ENCODE measurements around the gene ZFYVE27. TPM values are rescaled to one million over a fixed set of nuclear protein-coding genes. Genes with fewer than 3 reads are reported as not detected.
A peak's percentile ranks its signal among the peaks of the same experiment; 100 is the strongest.

The ZFYVE27 gene
- total and polyA plus RNA-seq, 8 donors = 4.3 to 77.1 (median 15.5) TPM

DNA sequence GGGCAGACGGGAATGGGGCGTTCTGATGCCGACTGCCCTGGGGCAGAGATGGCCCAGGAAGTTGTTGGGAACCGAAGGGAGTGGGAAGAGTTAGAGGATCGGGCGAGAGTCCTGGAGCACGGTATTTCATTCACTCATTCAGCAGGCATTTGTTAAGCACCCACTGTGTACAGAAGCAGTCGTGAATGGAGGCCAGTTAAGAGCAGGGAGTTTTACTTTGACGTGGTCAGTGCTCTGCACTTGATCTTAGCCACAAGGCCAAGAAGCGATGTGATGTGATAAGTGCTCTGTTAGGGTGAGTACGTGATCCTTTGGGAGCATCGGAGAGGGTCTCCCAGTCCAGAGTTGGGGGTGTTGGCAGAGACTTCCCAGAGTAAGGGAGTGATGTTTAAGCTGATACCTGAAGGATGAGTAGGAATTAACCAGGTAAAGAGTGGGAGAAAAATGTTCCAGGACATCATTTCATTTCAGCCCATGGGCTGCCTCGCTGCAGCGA lies 890 bp downstream of the ZFYVE27 start:
- H3K27me3 ChIP-seq = no peaks in the 10 kb centered on the region
- no peak for TF ChIP-seq POLR2AphosphoS5 (IDR thresholded peaks at IDR 0.05)
- TF ChIP-seq, protein P1, sequence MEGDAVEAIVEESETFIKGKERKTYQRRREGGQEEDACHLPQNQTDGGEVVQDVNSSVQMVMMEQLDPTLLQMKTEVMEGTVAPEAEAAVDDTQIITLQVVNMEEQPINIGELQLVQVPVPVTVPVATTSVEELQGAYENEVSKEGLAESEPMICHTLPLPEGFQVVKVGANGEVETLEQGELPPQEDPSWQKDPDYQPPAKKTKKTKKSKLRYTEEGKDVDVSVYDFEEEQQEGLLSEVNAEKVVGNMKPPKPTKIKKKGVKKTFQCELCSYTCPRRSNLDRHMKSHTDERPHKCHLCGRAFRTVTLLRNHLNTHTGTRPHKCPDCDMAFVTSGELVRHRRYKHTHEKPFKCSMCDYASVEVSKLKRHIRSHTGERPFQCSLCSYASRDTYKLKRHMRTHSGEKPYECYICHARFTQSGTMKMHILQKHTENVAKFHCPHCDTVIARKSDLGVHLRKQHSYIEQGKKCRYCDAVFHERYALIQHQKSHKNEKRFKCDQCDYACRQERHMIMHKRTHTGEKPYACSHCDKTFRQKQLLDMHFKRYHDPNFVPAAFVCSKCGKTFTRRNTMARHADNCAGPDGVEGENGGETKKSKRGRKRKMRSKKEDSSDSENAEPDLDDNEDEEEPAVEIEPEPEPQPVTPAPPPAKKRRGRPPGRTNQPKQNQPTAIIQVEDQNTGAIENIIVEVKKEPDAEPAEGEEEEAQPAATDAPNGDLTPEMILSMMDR (IDR thresholded peaks at IDR 0.05) = no peak
- no peak for TF ChIP-seq POLR2A (IDR thresholded peaks at IDR 0.05)
- no peak for TF ChIP-seq EP300 (IDR thresholded peaks at IDR 0.05)
- peaks cover 18 to 45% (median 39%) of the 10 kb centered on the region in 4 donors for H3K36me3 ChIP-seq
- peak overlapping the region; percentile 61 to 87 (median 76) for H3K4me3 ChIP-seq
- intact Hi-C loops (cut with DNase I; ENCODE audit: low total_unique reads) = no loop called here
- peaks cover 11 to 52% (median 18%) of the 10 kb centered on the region in 4 donors for H3K4me1 ChIP-seq
- no peaks in the 10 kb centered on the region for H3K9me3 ChIP-seq
- peak overlapping the region in 4 of 5 donors; percentile 90 to 97 (median 96) for H3K27ac ChIP-seq
- no peak for DNase-seq
- WGBS, 5 donors = 28 to 34% (median 32%) methylated on average over 13 to 14 of the region's 14 CpGs

DNA sequence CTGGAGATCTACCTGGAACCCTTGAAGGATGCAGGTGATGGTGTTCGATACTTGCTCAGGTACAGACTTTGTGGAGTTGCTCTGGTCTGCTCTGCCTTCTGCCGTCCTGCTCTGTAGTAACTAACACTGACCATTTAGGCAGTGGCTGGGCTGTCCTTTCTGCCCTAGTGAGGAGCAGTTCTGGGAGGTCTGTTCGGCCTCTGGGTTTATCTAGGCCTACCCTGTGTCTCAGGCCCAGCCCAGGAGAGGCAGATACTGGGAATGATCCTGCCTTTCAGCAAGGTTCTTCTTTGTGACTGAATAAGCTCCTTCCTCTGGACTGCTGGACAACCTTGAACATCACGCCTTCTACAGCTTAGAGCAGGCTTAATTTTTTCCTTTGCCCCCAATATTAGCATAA lies 1.7 kb downstream of the ZFYVE27 start:
- H3K9me3 ChIP-seq = no peaks in the 10 kb centered on the region
- 89 to 96% (median 95%) methylated on average over 4 of the region's 4 CpGs for WGBS, 5 donors
- intact Hi-C loops (cut with DNase I; ENCODE audit: low total_unique reads) = no loop called here
- H3K27me3 ChIP-seq = no peaks in the 10 kb centered on the region
- peaks cover 26 to 53% (median 47%) of the 10 kb centered on the region in 4 donors for H3K36me3 ChIP-seq
- peak overlapping the region in 2 of 4 donors; percentile 61 to 84 for H3K4me3 ChIP-seq
- DNase-seq = no peak
- TF ChIP-seq, protein P1 (IDR thresholded peaks at IDR 0.05) = no peak
- TF ChIP-seq POLR2A (IDR thresholded peaks at IDR 0.05) = no peak
- no peak for TF ChIP-seq POLR2AphosphoS5 (IDR thresholded peaks at IDR 0.05)
- no peak for TF ChIP-seq EP300 (IDR thresholded peaks at IDR 0.05)
- H3K4me1 ChIP-seq = peaks cover 11 to 60% (median 18%) of the 10 kb centered on the region in 4 donors
- no peak overlapping the region for H3K27ac ChIP-seq

DNA sequence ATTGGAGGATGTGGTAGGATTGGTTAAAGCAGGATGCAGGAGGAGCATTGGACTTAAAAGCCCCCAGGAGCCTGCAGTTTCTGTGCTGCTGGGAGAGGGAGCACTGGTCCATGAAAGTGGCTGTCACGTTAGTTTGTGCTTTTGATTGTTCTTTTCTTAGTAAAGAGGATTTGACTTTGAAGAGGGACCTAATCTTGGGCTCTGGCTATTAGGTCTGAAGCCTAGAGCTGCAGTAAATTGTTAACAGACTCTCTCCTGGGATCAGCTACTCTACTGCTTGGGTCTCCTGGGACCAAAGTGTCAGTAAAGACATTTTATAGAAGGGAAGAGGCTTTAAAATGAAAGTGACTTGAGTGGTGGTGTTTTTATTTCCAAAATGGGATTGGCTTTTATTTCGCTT lies 3.7 kb downstream of the ZFYVE27 start:
- H3K27me3 ChIP-seq = no peaks in the 10 kb centered on the region
- H3K9me3 ChIP-seq = no peaks in the 10 kb centered on the region
- H3K4me1 ChIP-seq = peaks cover 11 to 60% (median 18%) of the 10 kb centered on the region in 4 donors
- no peak overlapping the region for H3K4me3 ChIP-seq
- no peak overlapping the region for H3K27ac ChIP-seq
- H3K36me3 ChIP-seq = peaks cover 45 to 73% (median 67%) of the 10 kb centered on the region in 4 donors
- TF ChIP-seq POLR2AphosphoS5 (IDR thresholded peaks at IDR 0.05) = no peak
- intact Hi-C loops (cut with DNase I; ENCODE audit: low total_unique reads) = no loop called here
- DNase-seq = no peak
- WGBS, 5 donors = 82 to 95% (median 89%) methylated on average over 2 of the region's 2 CpGs

DNA sequence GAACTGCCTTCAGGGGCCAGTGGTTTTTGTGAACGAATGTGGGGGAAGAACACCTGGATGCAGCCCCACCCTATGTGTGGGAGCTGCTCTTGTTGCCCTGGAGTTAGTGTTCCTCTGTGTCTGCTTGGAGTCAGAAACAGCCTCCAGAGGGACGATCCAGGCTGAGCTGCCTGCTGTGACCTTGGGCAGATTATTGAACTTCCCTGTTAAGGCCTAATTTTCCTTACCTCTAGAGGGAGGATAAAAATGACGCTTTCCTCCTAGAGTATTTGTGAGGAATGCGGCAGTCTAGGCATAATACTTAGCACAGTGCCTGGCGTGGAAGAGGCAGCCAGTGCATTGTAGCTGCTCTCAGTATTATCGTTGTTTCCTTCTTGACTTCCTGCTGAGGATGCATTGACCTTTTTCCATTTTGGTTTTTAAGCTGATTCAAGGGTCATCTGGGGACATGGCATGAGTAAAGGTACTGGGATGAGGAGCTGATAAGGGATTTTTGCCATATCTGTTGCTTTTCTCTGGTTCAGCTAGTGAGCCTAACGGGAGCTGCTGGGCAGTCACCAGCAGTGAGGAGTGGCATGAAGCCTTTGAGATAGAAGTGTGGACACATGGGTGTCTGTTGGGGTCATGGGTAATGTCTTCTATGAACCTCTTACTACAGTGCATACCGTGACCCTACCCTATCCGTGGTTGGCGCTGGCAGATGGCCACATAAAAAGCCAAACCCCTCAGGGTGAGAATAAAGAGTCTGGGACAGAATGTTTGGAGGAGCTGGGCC lies 6.4 kb downstream of the ZFYVE27 start:
- intact Hi-C loops (cut with DNase I; ENCODE audit: low total_unique reads) = no loop called here
- TF ChIP-seq POLR2A (IDR thresholded peaks at IDR 0.05) (no peak), POLR2AphosphoS5 (IDR thresholded peaks at IDR 0.05) (no peak), EP300 (IDR thresholded peaks at IDR 0.05) (no peak)
- TF ChIP-seq, protein P1 (IDR thresholded peaks at IDR 0.05) = no peak
- WGBS, 5 donors = 68 to 83% (median 74%) methylated on average over 10 of the region's 10 CpGs
- no peaks in the 10 kb centered on the region for H3K9me3 ChIP-seq
- H3K4me3 ChIP-seq = no peak overlapping the region
- H3K27me3 ChIP-seq = no peaks in the 10 kb centered on the region
- no peak for DNase-seq
- peaks cover 3 to 46% (median 8%) of the 10 kb centered on the region in 4 donors for H3K4me1 ChIP-seq
- H3K27ac ChIP-seq = no peak overlapping the region
- H3K36me3 ChIP-seq = peaks cover 60 to 100% (median 94%) of the 10 kb centered on the region in 4 donors

All from stomach (tissue), 9 donors.